Fibroblast of the conjunctiva (primary cell): ENCODE data around the gene UTRN.

Experiments used
- DNase-seq: peaks from one replicate; pipeline ENCODE4 v3.0.0-alpha.2; 2010; ENCODE audit warnings: low read depth

The UTRN gene

DNA sequence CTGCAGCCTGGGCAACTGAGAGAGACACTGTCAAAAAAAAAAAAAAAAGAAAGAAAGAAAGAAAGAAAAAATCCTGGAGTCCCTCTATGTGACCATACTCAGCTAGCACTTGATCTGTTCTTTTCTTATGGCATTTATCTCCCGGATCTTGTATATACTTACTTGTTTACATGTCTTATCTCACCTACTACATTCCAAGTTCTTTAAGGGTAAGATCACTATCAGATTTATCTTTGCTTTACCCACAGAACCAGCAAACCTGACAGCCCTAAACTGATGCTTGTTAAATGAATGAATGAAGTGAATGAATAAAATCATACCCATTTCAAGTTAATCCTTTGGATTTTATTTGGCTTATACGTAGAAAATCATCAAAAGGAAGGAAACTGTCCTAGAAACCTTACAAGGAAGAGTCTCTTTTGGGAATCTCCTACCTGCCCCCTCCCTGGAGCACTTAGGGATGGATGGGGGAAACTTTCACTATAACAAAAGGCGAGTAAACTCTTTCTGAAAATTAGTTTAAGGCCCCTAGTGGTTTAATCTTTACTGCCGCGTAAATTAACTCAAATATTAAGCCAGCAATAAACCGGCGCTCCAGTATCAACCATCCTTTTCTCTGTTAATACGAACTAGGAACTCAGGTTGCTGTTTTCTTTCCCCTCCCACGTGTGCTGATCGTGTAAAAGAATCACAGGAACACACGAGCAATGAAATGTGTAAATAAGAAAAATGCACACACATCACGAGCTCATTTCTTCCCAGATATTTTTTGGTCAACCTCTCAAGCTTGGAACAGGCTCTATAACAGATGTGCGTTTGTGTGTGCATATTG lies 1.3 kb upstream of the UTRN start:
- no peak for DNase-seq

- no peak for DNase-seq
These were observed 705 bp upstream of the UTRN start for GRCh38 chr6:144284478-144284782.

- no peak for DNase-seq
These were observed 338 bp downstream of the UTRN start for GRCh38 chr6:144285548-144285797.

GRCh38 chr6:144285798-144286502 lies 815 bp downstream of the UTRN start:
- no peak for DNase-seq

DNA sequence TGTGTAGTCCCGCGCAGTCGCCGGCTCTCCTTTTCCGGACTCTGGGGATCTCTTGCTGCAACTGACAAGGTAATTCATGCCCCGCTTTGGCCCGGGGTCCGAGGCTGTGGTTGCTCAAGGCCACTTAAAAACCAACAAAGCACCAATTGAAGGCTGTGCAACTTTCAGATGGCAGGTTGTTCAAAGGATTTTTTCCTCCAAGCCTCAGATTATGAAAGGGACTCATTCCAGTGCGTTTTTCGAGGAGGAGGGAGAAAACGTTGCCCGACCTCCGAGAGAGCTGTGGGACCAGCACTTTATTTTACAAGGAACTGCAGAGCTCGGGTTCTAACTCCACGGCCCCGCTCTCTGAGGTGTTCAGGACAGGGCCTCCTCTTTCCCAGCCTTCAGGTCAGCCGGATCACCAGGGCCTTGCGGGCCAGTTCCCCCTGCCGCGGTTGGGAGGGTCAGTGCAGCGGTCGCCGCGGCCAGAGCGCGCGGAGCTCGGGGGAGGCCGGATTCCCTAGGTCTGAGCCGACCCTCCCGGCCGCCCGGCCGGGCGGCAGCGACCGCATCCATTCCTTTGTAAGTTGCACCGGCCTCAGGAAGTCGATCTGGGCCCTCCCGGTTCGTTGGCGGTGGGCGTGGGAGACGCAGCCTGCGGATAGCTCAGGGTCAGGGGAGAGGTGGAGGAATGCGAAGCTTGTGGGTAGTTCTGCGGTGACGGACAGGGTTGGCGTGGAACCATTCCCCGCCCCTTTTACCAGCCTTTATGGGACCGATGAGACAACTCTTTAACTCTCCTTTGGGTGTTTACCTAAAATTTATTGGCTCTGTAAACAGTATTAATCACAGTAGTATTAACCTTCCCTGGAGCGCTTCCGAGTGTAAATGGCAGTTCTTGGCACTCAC lies 1.6 kb downstream of the UTRN start:
- DNase-seq = no peak

GRCh38 chr6:144289006-144289405 lies 3.9 kb downstream of the UTRN start:
- no peak for DNase-seq

DNA sequence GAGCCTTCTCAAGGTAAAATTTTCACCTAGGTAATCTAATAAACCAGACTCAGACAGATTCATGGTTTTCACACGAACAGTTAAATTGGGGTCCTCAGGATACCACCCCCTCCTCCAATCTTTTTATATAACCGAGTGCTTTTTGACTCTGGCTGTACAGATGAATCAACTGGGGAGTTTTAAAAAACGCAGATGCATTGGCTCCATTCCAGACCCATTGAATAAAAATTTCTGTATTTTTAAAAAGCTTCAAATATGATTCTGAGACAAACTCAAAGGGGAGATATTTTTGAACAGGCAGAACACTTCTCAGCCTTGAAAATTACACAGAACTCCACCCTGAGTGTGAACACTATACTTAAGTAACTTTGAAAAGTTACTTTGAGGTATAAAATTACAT lies 7.2 kb downstream of the UTRN start:
- DNase-seq = no peak

DNA sequence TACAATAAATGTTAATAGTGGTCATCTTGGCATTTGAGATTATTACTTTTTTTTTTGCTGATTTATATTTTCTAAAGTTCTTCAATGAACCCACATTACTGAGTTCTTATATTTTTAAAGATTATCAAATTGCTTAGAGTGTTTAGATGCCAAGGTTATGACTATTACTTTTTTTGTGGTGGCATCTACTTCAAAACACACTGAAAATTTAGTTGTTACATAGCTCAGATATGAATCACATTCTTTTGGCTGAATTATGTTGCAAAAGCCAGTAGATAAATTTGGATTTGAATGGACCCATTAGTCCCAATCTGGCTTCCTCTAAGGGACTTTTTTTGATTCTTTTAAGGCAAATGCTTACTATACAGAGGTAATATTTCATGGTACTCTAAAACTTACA lies 8.9 kb downstream of the UTRN start:
- DNase-seq = peak; percentile 63

DNA sequence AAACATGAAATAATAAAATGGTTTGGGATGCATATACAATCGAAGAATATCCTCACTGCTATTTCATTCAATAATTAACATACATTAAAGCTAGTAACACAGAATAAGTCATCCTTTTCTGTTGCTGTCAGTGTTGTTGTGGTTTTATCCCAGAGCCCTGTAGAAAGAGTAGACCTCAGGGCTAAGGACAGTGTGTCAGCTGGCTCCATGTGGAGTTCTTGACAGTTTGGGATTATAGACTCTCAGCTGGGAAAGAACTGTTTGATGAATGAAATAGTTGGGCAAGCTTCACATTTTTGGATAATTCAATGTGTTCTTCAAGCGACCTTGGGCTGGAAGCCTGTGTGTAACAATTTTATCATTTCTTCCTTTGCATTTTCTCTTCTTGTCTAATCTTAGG lies 10.1 kb downstream of the UTRN start:
- DNase-seq = no peak

DNA sequence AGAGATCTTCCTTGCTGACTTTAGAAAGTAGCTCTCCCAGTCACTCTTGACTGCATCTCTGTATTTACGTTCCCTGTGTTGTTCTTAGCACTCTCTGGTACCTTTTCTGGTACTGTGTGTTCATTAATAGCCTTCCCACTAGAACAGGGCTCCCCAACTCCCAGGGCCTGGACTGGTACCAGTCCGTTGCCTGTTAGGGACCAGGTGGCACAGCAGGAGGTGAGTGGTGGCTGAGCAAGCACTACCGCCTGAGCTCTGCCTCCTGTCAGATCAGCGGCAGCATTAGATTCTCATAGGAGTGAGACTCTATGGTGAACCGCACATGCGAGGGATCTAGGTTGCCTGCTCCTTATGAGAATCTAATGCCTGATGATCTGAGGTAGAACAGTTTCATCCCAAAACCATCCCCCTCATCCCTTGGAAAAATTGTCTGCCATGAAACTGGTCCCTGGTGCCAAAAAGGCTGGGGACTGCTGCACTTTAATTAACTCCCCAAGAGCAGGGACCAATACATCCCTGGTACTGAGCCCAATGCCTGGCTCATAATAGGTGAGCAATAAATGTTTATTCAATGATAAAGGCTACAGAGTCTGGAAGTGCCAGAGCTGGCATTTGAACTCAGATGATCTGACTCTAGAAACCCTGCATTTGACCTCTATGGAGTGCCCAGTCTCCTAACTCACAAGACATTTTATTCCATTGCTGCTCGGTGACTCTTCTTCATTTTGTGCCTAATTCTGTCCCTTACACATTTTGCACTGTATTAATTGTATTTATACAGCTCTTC lies 11.0 kb downstream of the UTRN start:
- no peak for DNase-seq

GRCh38 chr6:144296973-144297372 lies 11.8 kb downstream of the UTRN start:
- DNase-seq = no peak

DNA sequence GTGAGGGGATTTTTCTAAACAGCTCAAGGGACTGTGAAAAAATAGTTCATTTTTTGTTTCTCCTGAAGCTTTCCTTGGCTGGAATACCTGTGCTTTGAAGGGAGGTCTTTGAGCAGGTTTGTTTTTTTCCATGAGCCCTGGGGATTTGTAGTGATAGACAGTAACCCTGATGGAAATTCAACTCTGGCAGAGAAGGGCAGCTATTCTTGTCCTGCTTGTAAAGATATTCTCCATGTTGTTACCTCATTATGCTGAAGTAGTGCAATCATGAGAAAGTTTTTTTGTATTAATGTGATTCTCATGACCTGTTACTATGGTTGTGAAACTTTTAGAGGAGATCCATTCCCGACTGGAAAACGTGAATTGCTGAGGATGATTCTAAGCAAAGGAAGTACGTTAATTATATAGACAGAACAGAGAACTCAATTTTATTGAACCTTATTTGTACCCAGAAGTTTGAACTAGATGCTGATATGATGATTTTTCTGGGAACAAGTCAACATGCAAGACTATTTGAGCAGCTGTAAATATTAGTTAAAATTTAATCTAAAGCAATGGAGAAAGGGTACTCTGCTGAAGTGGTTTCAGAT lies 12.5 kb downstream of the UTRN start:
- no peak for DNase-seq

DNA sequence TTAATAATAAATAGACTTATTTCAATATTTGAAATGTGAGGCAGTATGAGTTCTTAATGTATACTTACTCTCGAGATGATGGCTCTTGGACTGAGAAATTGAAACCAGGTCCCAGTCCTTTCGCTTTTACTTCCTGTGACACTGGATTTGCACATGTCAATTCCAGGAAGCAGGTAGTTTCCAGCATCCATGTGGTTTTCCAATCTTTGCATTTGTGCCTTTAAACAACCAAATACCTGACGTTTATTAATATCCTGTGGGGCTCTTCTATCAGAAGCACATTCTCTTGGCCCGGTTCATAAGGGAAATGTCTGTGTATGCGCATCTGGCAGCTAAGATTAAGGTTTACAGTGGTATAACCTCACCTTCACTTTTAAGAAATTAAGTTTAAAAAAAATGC lies 13.1 kb downstream of the UTRN start:
- DNase-seq = no peak

DNA sequence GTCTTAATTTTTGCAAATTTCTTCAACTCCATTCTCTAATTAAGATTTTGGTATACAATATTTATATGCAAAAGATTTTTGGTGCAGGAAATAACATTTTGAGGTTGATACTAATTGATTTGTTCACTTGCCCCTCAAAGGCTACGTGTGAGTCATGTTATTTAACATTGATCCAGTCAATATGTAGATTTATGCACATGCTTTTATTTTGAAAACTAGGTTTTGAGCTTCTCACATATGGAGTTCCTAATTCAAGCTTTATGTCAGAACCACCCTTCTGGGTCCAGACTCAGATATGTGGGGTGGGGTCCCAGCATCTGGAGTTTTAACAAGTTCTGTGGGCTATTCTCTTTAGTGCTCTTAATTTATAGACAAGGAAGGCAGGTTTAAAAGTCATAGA lies 13.8 kb downstream of the UTRN start:
- no peak for DNase-seq

DNA sequence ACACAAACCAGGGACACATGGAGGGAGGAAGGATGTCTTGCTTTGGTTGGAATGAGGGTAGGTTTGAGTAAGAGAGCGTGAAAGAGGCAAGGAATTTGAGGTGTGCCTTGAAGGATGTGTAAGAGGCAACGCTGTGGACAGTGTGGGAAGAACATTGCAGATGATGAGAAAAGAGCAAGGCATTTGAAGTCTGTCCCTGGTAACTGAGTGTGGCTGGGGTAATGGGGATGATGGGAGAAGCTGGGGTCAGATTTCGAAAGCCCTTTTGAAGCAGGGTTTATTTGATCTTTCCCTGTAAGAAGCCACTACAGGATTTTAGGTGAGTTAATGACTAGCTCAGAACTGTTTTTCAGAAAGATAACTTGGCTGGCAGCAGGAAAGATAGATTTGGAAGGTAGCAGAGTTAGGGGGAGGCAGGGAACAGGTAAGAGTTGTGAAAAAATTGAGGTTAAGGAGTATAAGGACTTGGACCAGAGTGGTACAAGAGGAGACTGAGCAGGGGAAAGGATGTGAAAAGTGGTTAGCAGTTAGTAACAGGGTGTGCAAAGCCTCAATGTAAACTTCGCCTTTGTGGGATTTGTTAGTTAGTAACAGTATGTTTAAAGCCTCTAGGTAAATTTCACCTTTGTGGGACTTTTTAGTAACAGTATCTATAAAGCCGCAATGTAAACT lies 17.7 kb downstream of the UTRN start:
- no peak for DNase-seq

DNA sequence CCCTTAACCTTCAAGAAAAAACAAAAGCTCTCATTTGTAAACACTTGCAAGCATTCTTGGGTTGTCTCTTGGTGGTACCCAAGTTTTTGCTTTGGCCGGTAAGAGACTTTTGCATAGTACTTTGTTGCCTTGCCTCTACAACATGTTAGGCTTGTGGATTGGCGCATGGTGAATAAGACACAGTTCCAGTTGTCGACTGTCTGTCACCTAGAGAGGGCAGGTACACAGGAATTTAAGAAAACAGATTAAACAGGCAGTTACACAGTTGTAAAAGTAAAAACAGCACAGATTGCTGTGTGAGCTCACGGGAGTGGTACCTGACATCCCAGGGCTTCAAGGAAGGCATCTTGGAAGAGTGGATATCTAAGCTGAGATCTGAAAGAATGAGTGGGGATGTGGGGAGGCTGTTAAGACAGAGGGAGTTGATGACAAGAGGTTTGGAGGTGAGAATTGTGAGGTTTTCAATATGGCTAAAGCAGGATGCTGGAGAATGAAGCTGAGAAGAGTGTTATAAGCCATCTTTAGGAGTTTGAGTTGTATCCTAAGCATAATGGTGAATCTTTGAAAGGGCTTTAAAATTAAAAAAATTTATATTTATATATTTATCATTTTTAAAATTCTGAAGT lies 19.2 kb downstream of the UTRN start:
- DNase-seq = no peak

- no peak for DNase-seq
These were observed 20.4 kb downstream of the UTRN start for GRCh38 chr6:144305567-144305966.

DNA sequence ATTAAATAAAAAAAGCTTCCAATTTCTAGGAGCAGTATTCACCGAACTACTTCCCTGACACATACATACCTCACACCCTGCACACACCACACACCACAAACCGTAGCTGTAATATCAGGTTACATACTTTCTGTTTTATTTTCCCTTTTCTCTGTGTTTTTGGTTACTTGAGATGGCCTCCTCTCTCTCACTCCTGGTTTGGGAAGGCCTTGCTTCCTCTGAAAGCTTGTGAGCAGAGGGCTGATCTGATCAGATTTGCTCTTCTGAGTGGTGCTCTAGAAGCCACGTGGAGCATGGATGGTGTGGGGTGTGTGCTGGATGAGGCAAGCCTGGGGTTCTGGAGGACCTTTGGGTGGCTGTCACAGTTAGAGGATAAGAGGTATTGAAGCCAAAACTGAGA lies 20.9 kb downstream of the UTRN start:
- no peak for DNase-seq

- no peak for DNase-seq
These were observed 22.7 kb downstream of the UTRN start for GRCh38 chr6:144307880-144308279.

DNA sequence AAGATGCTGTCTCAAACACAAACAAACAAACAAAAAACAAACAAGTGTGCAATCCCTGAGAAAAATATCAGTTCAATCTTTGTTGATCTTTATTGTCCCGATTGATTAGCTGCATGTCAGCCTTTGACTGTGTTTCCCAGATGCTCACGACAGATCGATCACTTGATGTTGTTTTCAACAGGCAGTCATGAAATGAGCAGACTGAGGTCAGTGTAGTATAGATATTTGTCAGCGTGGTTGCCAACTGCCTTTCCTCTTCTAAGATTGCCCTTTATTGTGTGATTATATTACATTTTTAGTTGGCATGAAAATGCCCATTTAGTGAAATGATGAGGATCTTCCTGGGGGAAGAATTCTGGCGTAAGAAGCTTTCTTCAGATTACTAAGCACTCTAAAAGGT lies 25.6 kb downstream of the UTRN start:
- no peak for DNase-seq

- DNase-seq = no peak
These were observed 26.2 kb downstream of the UTRN start for GRCh38 chr6:144311361-144311760.
